HepG2 (cell line): ENCODE results near the gene CACNG5.

ENCODE experiments used
- CTCF ChIP-seq: sonication (generic); formaldehyde crosslinking; IDR thresholded peaks from 2 replicates; pipeline ENCODE4 v1.5.0; 2020; ENCODE audit warnings: mild to moderate bottlenecking, missing genetic modification reagents, moderate library complexity
- GATAD1 ChIP-seq: IDR thresholded peaks from 2 replicates; pipeline ENCODE4 v1.6.1; 2016; ENCODE audit warnings: missing genetic modification reagents, missing compliant biosample characterization
- PBX3 ChIP-seq: sonication (generic); formaldehyde crosslinking; IDR thresholded peaks from 2 replicates; pipeline ENCODE4 v1.8.1; 2023; ENCODE audit warnings: missing genetic modification reagents, inconsistent platforms, borderline replicate concordance
- U2AF1 ChIP-seq: fragments of 200-400 bp; formaldehyde crosslinking; optimal IDR thresholded peaks from 2 replicates; pipeline ENCODE3; 2017; ENCODE audit warnings: mild to moderate bottlenecking, low read depth, low read length
- YY1 ChIP-seq: IDR thresholded peaks from 2 replicates; pipeline ENCODE4 v1.6.1; 2011; ENCODE audit warnings: low read length, low read depth, moderate library complexity, mild to moderate bottlenecking; ENCODE audit not compliant: insufficient read depth, insufficient replicate concordance

GRCh38 chr17:66833201-66833600 is 1.7 kb upstream of the CACNG5 start:
- TF ChIP-seq PBX3 (CRISPR knock-in tag) (no peak), CTCF (no peak), YY1 (no peak), U2AF1 (no peak), GATAD1 (CRISPR knock-in tag) (no peak)
